Left lung (tissue), 10 donors: Measurements from ENCODE around the gene CHRNB1. TPM values are rescaled to one million over a fixed set of nuclear protein-coding genes. Genes with fewer than 3 reads are reported as not detected.

Source experiments
- ATAC-seq: fragments of 200-7000 bp; cut with Tn5 transposase; one replicate; pipeline ENCODE4 v1.9.1; 2020; ENCODE audit warnings: moderate library complexity
- DNase-seq, 4 donors: peaks; one replicate each; pipeline ENCODE4 v3.0.0-alpha.2; 2013 to 2020
- H3K27ac ChIP-seq, 2 donors: fragments of 200-600 bp; sonication (generic) in 1 of 2; one replicate each; pipeline versions ENCODE4 v1.5.0 to v1.8.0; 2020 to 2021
- H3K27me3 ChIP-seq, 2 donors: fragments of 200-600 bp; sonication (generic) in 1 of 2; one replicate each; pipeline versions ENCODE4 v1.5.0 to v1.8.0; 2020 to 2021
- H3K36me3 ChIP-seq, 2 donors: fragments of 200-600 bp; sonication (generic) in 1 of 2; one replicate each; pipeline versions ENCODE4 v1.5.0 to v1.8.0; 2020 to 2021
- H3K4me1 ChIP-seq, 2 donors: fragments of 200-600 bp; one replicate each; pipeline ENCODE4 v1.8.0; 2021
- H3K4me3 ChIP-seq, 2 donors: fragments of 200-600 bp; sonication (generic) in 1 of 2; one replicate each; pipeline versions ENCODE4 v1.5.0 to v1.8.0; 2020 to 2021; ENCODE audit warnings: mild to moderate bottlenecking in 1 of 2
- H3K9me3 ChIP-seq, 2 donors: fragments of 200-600 bp; sonication (generic) in 1 of 2; one replicate each; pipeline versions ENCODE4 v1.5.0 to v1.8.0; 2020 to 2021
- intact Hi-C, 2 donors: fragments of 100-400 bp; cut with DNase I; formaldehyde crosslinking; loops; one replicate each; pipeline versions ENCODE4 v1.11.2 to v1.14.2; 2022
- polyA plus RNA-seq, 6 donors: library from polyadenylated mRNA; unstranded; fragments of 120-200 nt; gene quantifications; one replicate each; pipeline ENCODE4 v1.2.1, GENCODE V29; 2013; ENCODE audit not compliant: insufficient read length in 6 of 6
- total RNA-seq, 2 donors: library from RNA; stranded (reverse); fragmentation: NEBNext Ultra II Directional; extraction: Animal tissue kit (Norgen Biotek cat#: 25700); gene quantifications; one replicate each; pipeline ENCODE4 v1.2.1, GENCODE V29; 2021
- TF ChIP-seq, protein P1 (sequence below), 2 donors: fragments of 200-600 bp; sonication (generic) in 1 of 2; IDR thresholded peaks; one replicate each; pipeline versions ENCODE4 v1.5.0 to v1.8.0; 2021; ENCODE audit warnings: antibody characterized with exemption in 2 of 2
- donor health status: DM: no; HTN: yes; CAD: no.
- donor health status: DM: no; HTN: no; CAD: no.

The CHRNB1 gene
- total and polyA plus RNA-seq, 8 donors: 7.0 to 12.1 (median 9.9) TPM

DNA sequence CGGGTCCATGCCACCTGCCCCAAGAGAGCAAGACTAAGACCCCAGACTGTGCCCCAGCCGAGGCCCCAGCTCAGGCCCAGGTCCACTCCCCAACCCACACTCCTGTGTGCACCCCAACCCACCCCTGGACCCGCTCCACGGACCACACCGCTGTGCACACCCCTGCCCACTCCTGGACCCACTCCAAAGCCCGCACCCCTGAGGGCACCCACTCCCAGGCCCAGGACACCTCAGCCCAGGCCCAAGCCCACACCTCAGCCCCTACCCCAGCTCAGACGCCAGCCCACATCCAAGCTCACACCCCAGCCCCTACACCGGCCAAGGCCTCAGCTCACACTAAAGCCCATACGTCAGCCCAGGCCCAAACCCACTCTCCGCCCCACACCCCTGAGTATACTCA is 15.1 kb upstream of the CHRNB1 start:
- DNase-seq (peak in 1 of 4 donors; percentile 74), ATAC-seq (no peak)
- H3K4me1 ChIP-seq: peaks cover 0 to 2% of the 10 kb centered on the region in 2 donors
- no peak overlapping the region for H3K27ac ChIP-seq
- TF ChIP-seq, protein P1, sequence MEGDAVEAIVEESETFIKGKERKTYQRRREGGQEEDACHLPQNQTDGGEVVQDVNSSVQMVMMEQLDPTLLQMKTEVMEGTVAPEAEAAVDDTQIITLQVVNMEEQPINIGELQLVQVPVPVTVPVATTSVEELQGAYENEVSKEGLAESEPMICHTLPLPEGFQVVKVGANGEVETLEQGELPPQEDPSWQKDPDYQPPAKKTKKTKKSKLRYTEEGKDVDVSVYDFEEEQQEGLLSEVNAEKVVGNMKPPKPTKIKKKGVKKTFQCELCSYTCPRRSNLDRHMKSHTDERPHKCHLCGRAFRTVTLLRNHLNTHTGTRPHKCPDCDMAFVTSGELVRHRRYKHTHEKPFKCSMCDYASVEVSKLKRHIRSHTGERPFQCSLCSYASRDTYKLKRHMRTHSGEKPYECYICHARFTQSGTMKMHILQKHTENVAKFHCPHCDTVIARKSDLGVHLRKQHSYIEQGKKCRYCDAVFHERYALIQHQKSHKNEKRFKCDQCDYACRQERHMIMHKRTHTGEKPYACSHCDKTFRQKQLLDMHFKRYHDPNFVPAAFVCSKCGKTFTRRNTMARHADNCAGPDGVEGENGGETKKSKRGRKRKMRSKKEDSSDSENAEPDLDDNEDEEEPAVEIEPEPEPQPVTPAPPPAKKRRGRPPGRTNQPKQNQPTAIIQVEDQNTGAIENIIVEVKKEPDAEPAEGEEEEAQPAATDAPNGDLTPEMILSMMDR (IDR thresholded peaks at IDR 0.05): no peak
- no peaks in the 10 kb centered on the region for H3K27me3 ChIP-seq
- no peaks in the 10 kb centered on the region for H3K36me3 ChIP-seq
- no peak overlapping the region for H3K4me3 ChIP-seq
- intact Hi-C loops: loop anchor here in 1 of 2 donors (10.0 kb wide), 1 partner anchor 75 kb away; the partner anchor contains the start of genes KCTD11 and TMEM95
- H3K9me3 ChIP-seq: no peaks in the 10 kb centered on the region

- no peak for ATAC-seq
- Histone ChIP-seq H3K4me3 (no peak overlapping the region), H3K27me3 (no peaks in the 10 kb centered on the region), H3K4me1 (peaks cover 1 to 13% of the 10 kb centered on the region in 2 donors), H3K27ac (no peak overlapping the region), H3K36me3 (no peaks in the 10 kb centered on the region), H3K9me3 (no peaks in the 10 kb centered on the region)
- intact Hi-C loops: loop anchor here in 1 of 2 donors (10.0 kb wide), 1 partner anchor 76 kb away; the partner anchor contains the start of genes KCTD11 and TMEM95
- DNase-seq: no peak
- TF ChIP-seq, protein P1 (IDR thresholded peaks at IDR 0.05): no peak
Measured at GRCh38 chr17:7431231-7431630, 13.6 kb upstream of the CHRNB1 start.

DNA sequence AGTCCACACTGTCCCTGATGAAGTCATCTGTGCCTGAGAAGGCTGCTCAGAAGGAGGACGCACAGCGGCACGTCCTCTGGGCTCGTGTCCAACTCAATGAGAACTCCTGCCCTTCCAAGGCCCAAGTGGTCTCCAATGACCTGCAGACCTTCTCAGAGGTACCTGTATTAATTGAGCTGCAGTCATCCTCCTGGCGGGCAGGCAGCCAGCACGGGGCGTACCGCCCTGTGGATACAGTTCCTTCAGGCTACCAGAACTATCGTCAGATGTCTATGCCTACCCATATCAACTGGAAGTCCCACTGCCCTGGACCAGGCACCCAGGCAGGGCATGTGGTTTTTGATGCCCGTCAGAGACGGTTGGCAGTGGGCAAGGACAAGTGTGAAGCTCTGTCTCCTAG is 12.6 kb upstream of the CHRNB1 start:
- H3K4me1 ChIP-seq: peaks cover 10 to 23% of the 10 kb centered on the region in 2 donors
- TF ChIP-seq, protein P1 (IDR thresholded peaks at IDR 0.05): no peak
- ATAC-seq: no peak
- DNase-seq: peak in 1 of 4 donors; percentile 40
- no peaks in the 10 kb centered on the region for H3K36me3 ChIP-seq
- no peaks in the 10 kb centered on the region for H3K9me3 ChIP-seq
- no peak overlapping the region for H3K27ac ChIP-seq
- H3K4me3 ChIP-seq: no peak overlapping the region
- intact Hi-C loops: loop anchor here in 1 of 2 donors (10.0 kb wide), 1 partner anchor 77 kb away; the partner anchor contains the start of genes KCTD11 and TMEM95
- no peaks in the 10 kb centered on the region for H3K27me3 ChIP-seq

DNA sequence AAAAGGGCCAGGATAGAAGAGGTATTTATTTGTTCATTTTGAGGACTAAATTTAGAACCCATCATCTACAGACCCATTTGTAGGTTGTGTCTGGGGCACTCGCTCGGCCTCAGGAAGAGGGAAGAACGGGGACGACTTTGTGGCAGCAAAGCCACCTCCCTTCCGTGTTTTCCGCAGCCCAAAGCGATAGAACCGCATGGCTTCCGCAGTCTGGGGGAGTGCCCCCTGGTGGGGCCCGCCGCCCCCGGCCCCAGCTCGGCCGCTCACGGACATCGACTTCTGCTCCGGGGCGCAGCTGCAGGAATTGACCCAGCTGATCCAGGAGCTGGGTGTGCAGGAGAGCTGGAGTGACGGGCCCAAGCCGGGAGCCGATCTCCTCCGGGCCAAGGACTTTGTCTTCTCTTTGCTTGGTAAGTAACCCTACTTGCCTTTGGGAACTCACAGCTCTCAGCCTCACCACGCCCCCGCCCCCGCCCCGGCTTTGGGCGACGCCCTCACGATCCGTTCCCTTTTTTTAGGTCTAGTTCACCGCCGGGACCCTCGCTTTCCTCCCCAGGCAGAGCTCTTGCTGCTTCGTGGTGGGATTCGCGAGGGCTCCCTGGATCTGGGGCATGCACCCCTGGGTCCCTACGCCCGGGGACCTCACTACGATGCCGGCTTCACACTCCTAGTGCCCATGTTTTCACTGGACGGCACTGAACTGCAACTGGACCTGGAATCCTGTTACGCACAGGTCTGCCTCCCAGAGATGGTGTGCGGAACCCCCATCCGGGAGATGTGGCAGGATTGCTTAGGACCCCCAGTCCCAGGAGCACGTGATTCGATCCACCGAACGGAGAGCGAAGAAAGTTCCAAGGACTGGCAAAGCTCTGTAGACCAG is 8.9 kb upstream of the CHRNB1 start:
- peak overlapping the region; percentile 35 to 72 for H3K4me3 ChIP-seq
- no peaks in the 10 kb centered on the region for H3K9me3 ChIP-seq
- DNase-seq (peak in 2 of 4 donors; percentile 69 to 89), ATAC-seq (peak; percentile 42)
- peak overlapping the region; percentile 61 to 89 for H3K27ac ChIP-seq
- no peaks in the 10 kb centered on the region for H3K36me3 ChIP-seq
- intact Hi-C loops: loop anchor here in 1 of 2 donors (10.0 kb wide), 1 partner anchor 81 kb away; the partner anchor contains the start of genes KCTD11 and TMEM95
- peaks cover 17 to 30% of the 10 kb centered on the region in 2 donors for H3K27me3 ChIP-seq
- TF ChIP-seq, protein P1 (IDR thresholded peaks at IDR 0.05): no peak
- peaks cover 28 to 59% of the 10 kb centered on the region in 2 donors for H3K4me1 ChIP-seq
